Spleen (tissue), 11 donors: ENCODE results near the gene MFSD1. TPM values are rescaled to one million over a fixed set of nuclear protein-coding genes. Genes with fewer than 3 reads are reported as not detected.

ENCODE experiments used
- DNase-seq: peaks from one replicate; pipeline ENCODE4 v3.0.0-alpha.2; 2020
- H3K27ac ChIP-seq, 8 donors: fragments of 200-600 bp; sonication (generic) in 7 of 8; 1 replicate in 4 of 8; 2 replicates in 4 of 8; pipeline versions ENCODE4 v1.5.0 to v1.8.0; 2016 to 2021; ENCODE audit warnings: inconsistent platforms in 4 of 8, mild to moderate bottlenecking in 4 of 8, moderate library complexity in 1 of 8
- H3K27me3 ChIP-seq, 7 donors: fragments of 200-600 bp; sonication (generic) in 6 of 7; replicated peaks in 1 of 7; 1 replicate in 4 of 7; 2 replicates in 3 of 7; pipeline versions ENCODE4 v1.5.0 to v1.8.0; 2016 to 2021; ENCODE audit warnings: inconsistent platforms in 3 of 7, mild to moderate bottlenecking in 1 of 7
- H3K36me3 ChIP-seq, 6 donors: fragments of 200-600 bp; sonication (generic) in 5 of 6; 1 replicate in 4 of 6; 2 replicates in 2 of 6; pipeline versions ENCODE4 v1.5.0 to v1.8.0; 2016 to 2021; ENCODE audit warnings: inconsistent platforms in 2 of 6
- H3K4me1 ChIP-seq, 6 donors: fragments of 200-600 bp; sonication (generic) in 5 of 6; 1 replicate in 3 of 6; 2 replicates in 3 of 6; pipeline versions ENCODE4 v1.5.0 to v1.8.0; 2016 to 2021; ENCODE audit warnings: inconsistent platforms in 3 of 6
- H3K4me3 ChIP-seq, 8 donors: fragments of 200-600 bp; sonication (generic) in 7 of 8; 1 replicate in 4 of 8; 2 replicates in 4 of 8; pipeline versions ENCODE4 v1.5.0 to v1.8.0; 2016 to 2021; ENCODE audit warnings: inconsistent platforms in 4 of 8, mild to moderate bottlenecking in 4 of 8, moderate library complexity in 2 of 8
- H3K9me3 ChIP-seq, 8 donors: fragments of 200-600 bp; sonication (generic) in 7 of 8; 1 replicate in 4 of 8; 2 replicates in 4 of 8; pipeline versions ENCODE4 v1.5.0 to v1.8.0; 2016 to 2021; ENCODE audit warnings: inconsistent platforms in 4 of 8
- CTCF ChIP-seq, 11 experiments: fragments of 200-600 bp in 7 of 11; fragments of 450-650 bp in 4 of 11; sonication (generic) in 4 of 11; IDR thresholded peaks in 8 of 11; conservative IDR thresholded peaks in 3 of 11; 1 replicate in 7 of 11; 2 replicates in 4 of 11; pipeline versions ENCODE4 v1.4.0 to v1.8.0; 2016 to 2021; ENCODE audit warnings: antibody characterized with exemption in 11 of 11, inconsistent platforms in 4 of 11, mild to moderate bottlenecking in 1 of 11
- POLR2A ChIP-seq, 3 donors: fragments of 450-650 bp; IDR thresholded peaks; one replicate each; pipeline ENCODE4 v1.5.1; 2017; ENCODE audit warnings: antibody characterized with exemption in 3 of 3, mild to moderate bottlenecking in 1 of 3
- POLR2AphosphoS5 ChIP-seq, 3 donors: sonication (generic); formaldehyde crosslinking; IDR thresholded peaks; one replicate each; pipeline ENCODE4 v1.5.1; 2017; ENCODE audit warnings: antibody characterized with exemption in 3 of 3
- whole genome bisulfite sequencing, 5 donors: extraction: QIAGEN DNeasy Blood & Tissue Kit in 3 of 5; methylation state at CpG; one replicate each; pipeline versions ENCODE4 v1.1.5 to v1.1.7; 2013 to 2018; 5-methylcytosine and 5-hydroxymethylcytosine counted together
- intact Hi-C: fragments of 100-400 bp; cut with DNase I; formaldehyde crosslinking; loops from one replicate; pipeline ENCODE4 v1.15.0; 2023; ENCODE audit warnings: low total_unique reads
- polyA plus RNA-seq, 3 donors: library from polyadenylated mRNA; stranded (reverse); fragments of 200-250 nt; gene quantifications; one replicate each; pipeline ENCODE4 v1.2.1, GENCODE V29; 2013
- total RNA-seq, 7 donors: library from RNA; depleted of rRNA in 3 of 7; stranded (reverse); fragments of >200 nt in 3 of 7; fragmentation: NEBNext Ultra II Directional in 4 of 7; extraction: Animal tissue kit (Norgen Biotek cat#: 25700) in 4 of 7; gene quantifications; one replicate each; pipeline versions ENCODE4 v1.1.0 to v1.2.1, GENCODE V29; 2016 to 2021
- donor health status: healthy with polysubstance abuse.
- donor health status: DM: no; HTN: no; CAD: no; lungs with moderate emphysema.
- donor health status: DM: no; HTN: no; CAD: no.
- donor health status: Bipolar disorder and iron deficiency.
- donor health status: healthy.
- donor health status: DM: no; HTN: no; CAD: no.
- donor health status: DM: yes; HTN: yes; CAD: no.

MFSD1 gene
- total and polyA plus RNA-seq, 10 donors = 34.5 to 155 (median 110) TPM

- H3K9me3 ChIP-seq = no peaks in the 10 kb centered on the region
- peaks cover 0 to 100% (median 69%) of the 10 kb centered on the region in 6 donors for H3K36me3 ChIP-seq
These were observed 25.9 kb downstream of the MFSD1 start for GRCh38 chr3:158827773-158828172.

GRCh38 chr3:158830391-158830790 lies 28.5 kb downstream of the MFSD1 start:
- TF ChIP-seq CTCF (IDR thresholded peaks at IDR 0.05 in 8 of 11, conservative IDR thresholded peaks at IDR 0.05 in 3 of 11) = no peak
- no peak for TF ChIP-seq POLR2AphosphoS5 (IDR thresholded peaks at IDR 0.05)
- no peak for TF ChIP-seq POLR2A (IDR thresholded peaks at IDR 0.05)
- Histone ChIP-seq H3K27me3 (no peaks in the 10 kb centered on the region), H3K9me3 (no peaks in the 10 kb centered on the region), H3K36me3 (peaks cover 0 to 77% (median 45%) of the 10 kb centered on the region in 6 donors), H3K27ac (no peak overlapping the region), H3K4me1 (no peaks in the 10 kb centered on the region), H3K4me3 (no peak overlapping the region)
- 95 to 100% (median 98%) methylated on average over 4 of the region's 4 CpGs for WGBS, 5 donors
- DNase-seq = no peak
- intact Hi-C loops = no loop called here

More at GRCh38 chr3:158827773-158828172, 25.9 kb downstream of the MFSD1 start:
- H3K27ac ChIP-seq = no peak overlapping the region
- DNase-seq = no peak
- intact Hi-C loops = no loop called here
- WGBS, 5 donors = 83 to 96% (median 92%) methylated on average over 3 of the region's 3 CpGs
- no peaks in the 10 kb centered on the region for H3K27me3 ChIP-seq
- H3K4me3 ChIP-seq = no peak overlapping the region
- no peaks in the 10 kb centered on the region for H3K4me1 ChIP-seq
- TF ChIP-seq POLR2A (IDR thresholded peaks at IDR 0.05) (no peak), CTCF (IDR thresholded peaks at IDR 0.05 in 8 of 11, conservative IDR thresholded peaks at IDR 0.05 in 3 of 11) (no peak), POLR2AphosphoS5 (IDR thresholded peaks at IDR 0.05) (no peak)

- TF ChIP-seq CTCF (IDR thresholded peaks at IDR 0.05 in 8 of 11, conservative IDR thresholded peaks at IDR 0.05 in 3 of 11) (no peak), POLR2A (IDR thresholded peaks at IDR 0.05) (no peak), POLR2AphosphoS5 (IDR thresholded peaks at IDR 0.05) (no peak)
- DNase-seq = no peak
- Histone ChIP-seq H3K4me1 (no peaks in the 10 kb centered on the region), H3K27ac (no peak overlapping the region), H3K9me3 (no peaks in the 10 kb centered on the region), H3K4me3 (no peak overlapping the region), H3K36me3 (peaks cover 0 to 63% (median 35%) of the 10 kb centered on the region in 6 donors), H3K27me3 (no peaks in the 10 kb centered on the region)
- 63 to 96% (median 93%) methylated on average over 2 of the region's 2 CpGs for WGBS, 5 donors
- intact Hi-C loops = no loop called here
These were observed 30.0 kb downstream of the MFSD1 start for GRCh38 chr3:158831861-158832260.

- TF ChIP-seq POLR2A (IDR thresholded peaks at IDR 0.05) (no peak), CTCF (IDR thresholded peaks at IDR 0.05 in 8 of 11, conservative IDR thresholded peaks at IDR 0.05 in 3 of 11) (no peak), POLR2AphosphoS5 (IDR thresholded peaks at IDR 0.05) (no peak)
- Histone ChIP-seq H3K27me3 (no peaks in the 10 kb centered on the region), H3K4me3 (no peak overlapping the region), H3K9me3 (no peaks in the 10 kb centered on the region), H3K36me3 (peaks cover 0 to 25% (median 10%) of the 10 kb centered on the region in 6 donors), H3K4me1 (no peaks in the 10 kb centered on the region), H3K27ac (no peak overlapping the region)
- 72 to 93% (median 90%) methylated on average over 3 of the region's 3 CpGs for WGBS, 5 donors
- no peak for DNase-seq
- intact Hi-C loops = no loop called here
These were observed 33.8 kb downstream of the MFSD1 start for GRCh38 chr3:158835631-158836030.
